ENCODE results near the gene SELENOO.

Gene SELENOO

DNA sequence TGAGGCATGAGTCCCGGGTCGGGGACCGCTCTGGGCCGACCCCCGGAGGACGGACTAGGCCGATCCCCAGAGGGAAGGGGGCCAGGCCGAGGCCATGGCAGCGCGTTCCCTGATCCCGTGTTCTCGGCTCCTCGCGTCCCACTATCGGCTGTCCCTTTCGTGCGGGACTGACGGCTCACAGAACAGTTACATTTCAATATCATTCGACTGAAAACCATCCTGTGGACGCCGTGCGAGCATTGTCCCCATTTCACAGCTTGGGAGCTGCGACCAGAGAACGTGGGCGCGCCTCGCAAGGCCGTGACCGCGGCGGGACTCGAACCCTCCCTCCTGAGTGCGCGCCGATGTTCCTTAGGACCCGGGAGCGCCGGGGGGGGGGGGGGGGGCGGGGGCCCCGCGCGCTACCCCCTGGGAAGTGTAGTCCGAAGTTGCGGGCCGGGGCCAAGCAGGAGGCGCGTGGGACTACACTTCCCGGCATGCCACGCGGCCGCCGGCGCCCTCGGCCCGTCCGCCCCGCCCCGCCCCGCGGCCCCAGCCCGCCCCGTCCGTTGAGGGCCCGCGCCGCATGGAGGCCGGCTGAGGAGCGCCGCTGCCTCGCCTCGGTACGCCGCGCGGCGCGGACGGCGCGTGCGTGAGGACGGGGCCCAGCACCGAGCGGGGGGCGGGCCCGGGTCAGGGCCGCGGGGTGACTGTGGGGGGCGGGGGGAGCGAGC lies 15.3 kb upstream of the SELENOO start, which contains the start of gene TRABD:
Gene TRABD, plus strand, starts transcription at position 539 of the 713 bp plus-strand sequence. CDS start 7,148 bp downstream, outside the sequence.
- DNase-seq: peak; percentile 85

DNA sequence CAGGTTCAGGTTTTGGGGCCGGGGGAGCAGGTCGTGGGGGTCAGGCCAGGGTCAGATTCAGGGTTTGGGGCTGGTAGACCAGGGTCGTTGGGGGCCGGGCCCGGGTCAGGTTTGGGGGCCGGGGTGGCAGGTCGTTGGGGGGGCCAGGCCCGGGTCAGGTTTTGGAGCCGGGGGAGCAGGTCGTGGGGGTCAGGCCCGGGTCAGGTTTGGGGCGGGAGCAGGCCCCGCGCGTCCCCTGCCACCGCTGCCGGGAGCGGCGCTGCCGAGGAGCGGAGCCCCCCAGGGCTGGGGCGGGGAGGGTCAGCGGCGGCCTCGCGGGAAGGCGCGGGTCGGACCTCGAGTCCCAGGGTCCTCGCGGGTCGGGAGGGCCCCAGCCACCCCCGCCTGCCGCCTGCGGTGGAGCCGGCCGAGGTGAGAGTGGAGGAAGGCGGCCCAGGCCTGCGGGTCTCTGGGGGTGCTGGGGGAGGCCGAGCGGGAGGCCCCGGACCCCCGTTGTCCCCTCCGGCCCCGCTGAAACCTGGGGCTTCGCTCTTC lies 14.6 kb upstream of the SELENOO start:
- no peak for DNase-seq

DNA sequence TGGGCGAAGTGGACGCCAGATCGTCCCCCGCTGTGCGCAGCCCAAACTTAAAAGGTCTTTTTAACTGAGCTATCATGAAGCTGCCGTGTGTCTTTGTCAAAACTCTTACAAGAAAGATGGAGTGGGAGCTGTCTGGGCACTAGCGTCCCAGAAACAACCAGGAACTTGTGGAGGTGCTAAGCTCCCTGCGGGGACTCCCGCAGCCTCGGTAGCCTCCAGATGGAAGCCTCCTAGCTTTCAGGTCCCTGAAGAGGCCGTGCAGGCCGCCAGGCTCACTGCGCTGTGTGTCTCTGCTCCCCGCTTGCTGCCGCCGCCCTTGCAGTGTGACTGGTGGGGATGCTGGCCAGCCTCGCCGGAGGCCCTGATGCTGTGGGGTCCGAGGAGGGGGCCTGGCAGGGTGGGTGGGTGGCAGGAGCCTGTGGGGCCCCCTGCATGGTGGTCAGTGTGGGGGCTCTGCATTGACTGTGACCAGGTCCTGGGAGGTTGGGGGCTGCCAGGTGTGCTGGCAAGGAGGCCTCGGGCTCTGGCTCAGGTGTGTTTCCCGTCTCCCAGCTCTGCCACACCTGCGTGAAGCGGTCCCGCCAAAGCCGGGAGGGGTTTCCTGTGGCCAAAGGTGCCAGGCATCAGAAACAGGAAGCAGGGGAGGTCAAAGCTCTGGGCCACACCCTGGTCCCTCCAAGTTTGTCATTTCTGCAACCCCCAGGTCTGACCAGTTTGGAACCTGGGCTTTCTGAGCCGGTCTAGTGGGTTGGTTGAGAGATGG lies 13.9 kb upstream of the SELENOO start:
- DNase-seq: no peak

DNA sequence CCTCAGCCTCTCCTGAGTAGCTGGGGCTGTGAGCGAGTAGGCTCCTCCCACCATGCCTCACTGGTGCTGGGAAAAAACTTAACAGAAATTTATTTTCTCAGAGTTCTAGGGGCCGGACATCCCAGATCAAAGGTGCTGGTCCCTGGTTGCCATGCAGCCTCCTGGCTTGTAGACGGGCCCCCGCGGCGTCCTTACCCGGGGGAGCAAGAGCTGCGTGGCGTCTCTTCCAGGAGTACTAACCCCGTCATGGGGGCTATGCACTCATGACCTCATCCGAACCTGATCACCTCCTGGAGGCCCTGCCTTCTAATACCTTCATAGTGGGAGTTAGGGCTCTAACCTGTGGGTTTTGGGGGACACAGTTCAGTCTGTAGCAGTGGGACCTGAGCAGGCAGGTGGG lies 12.5 kb upstream of the SELENOO start:
- DNase-seq: no peak

DNA sequence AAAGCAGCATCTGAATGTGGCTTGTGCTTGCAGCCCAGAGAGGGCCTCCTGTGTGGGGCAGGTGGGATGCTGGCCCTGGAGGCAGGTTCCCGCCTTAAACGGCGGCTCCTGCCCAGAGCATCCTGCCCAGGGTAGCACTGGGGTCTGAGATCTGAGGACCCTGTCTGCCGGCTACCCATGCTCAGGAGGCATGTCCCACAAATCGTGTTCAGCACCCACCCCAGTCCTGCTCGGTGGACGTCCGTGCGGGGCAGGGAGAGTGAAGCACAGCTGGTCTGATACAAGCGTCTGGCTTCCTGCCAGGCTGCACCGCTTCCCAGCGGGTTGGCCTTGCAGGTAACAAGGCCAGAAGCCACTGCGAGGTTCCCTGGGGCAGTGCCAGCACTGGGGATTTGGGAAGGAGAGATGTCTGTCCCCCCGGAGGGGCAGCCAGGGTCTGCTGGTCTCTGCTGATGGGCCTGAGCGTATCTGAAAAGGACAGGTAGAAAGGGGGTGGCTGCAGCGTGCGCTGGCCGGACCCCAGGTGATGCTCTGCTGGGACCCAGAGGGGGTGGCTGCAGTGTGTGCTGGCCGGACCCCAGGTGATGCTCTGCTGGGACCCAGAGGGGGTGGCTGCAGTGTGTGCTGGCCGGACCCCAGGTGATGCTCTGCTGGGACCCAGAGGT lies 11.5 kb upstream of the SELENOO start:
- DNase-seq: no peak

DNA sequence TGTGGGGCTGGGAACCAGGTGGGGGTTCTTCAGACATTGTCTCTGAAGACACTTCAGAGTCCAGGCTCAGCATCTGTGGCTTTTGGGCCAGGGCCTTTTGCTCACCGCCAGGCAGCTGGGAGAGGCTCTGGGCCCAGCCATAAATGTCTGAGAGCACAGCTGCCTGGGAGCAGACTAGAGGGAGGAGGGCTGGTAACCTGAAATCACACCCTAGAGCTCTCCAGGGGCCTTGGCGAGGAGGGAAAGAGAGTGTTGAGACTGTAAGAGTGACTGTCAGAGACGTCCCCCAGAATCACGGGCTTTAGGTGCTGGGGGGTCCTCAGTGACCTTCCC lies 11.0 kb upstream of the SELENOO start:
- no peak for DNase-seq

DNA sequence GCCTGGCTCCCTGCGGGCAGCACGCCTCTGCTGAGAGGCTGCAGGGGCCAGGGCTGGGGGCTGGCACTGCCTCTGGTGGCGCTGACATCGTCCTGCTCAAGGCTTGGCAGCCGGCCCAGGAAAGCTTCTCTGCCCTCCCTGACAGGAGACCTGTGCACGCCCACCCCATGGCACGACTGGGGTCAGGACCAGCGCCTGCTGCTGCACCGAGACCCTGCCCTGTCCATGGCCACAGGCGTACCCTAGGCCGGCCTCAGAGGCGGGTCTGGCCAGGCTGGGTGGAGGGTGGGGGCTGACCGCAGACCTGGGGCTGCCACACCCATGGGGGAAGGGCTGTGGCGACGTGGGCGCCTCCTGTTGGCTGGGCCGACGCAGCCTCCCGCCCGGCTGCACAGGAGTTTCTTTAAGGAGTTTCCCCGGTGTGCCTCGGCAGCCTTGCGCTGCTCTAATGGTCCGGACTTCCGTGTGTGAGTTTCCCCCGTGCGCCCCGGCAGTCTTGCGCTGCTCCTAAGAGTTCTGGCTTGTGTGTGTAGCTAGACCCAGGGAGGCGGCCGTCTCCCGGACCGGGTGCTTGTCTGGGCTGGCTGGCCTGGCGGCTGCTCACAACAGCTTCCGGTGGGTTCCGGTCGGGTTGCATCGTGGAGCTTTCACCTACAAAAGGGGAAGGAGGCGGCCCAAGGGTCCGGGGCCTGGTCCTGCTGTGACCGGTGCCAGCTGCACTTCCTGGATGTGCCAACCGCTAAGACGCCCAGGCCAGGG lies 10.4 kb upstream of the SELENOO start:
- DNase-seq: peak; percentile 82

DNA sequence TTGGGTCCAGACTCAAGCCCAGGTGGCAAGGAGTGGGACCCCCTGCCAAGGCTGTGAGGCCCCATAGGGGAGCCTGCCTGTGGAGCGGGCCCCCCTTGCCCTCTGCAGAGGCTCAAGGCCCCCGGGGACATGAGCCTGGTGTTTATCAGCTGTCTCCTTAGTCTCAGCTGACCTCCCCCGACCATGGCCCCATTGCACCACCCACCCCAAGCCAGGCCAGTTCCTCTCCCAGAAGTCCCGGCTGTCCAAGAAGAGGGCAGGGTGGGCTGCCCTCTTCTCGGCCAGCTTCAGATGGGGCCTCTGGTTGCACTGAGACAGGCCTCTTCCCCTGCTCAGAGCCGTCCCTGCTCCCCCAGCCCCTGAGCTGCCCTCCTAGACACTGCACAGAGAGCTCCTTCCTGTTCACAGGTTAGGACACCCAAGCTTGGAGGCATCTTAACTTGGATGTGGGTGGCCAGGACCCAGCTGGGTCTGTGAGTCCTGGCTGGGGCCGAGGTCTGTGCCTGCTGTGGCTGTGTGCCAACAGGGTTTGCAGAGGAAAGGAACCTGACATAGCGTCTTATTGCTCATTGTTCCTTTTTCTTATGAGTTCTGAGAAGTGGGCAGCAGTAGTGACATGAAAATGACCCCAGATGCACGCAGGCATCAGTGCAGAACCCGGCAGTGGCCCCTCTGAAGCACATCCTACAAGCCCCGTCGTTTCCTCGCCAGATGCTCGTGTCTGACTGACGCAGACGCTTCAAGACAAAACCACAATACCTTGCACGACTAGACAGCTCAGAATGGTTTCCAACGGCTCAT lies 9.7 kb upstream of the SELENOO start:
- DNase-seq: peak; percentile 88

DNA sequence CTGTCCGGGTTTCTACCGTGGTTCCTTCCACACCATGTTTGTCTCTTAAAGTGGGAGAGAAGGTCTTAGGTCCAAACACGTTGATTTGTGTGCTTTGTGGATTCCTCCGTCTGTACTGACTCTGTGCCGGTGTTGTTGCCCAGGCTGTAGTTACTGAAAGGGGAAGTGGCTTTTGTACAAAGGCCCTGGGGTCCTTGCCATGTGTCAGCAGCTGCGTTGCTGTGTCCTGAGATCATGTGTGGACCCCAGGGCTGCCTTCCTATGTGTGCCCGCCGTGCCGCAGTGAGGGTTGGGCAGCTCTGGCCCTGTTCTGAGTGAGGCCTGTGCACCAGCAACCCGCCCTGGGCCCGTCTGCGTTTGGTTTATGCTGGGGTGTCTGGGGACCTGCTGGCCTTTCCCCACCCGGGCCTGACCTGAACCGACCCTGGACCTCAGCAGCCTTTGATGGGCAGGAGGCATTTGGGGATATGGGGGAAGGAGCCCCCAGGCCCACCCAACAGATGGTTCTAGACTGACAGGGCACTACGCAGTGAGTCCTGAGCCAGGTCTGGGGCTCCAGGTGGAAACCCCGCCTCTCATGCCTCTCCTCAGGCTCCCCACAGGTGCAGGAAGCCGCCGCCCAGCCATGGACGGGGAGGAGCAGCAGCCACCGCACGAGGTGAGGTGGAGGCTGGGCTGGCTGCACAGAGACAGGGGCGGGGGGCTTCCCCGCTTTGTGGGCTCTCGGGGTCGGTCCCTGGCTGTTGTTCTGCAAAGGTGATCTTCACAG lies 8.2 kb upstream of the SELENOO start:
- peak; percentile 22 for DNase-seq

DNA sequence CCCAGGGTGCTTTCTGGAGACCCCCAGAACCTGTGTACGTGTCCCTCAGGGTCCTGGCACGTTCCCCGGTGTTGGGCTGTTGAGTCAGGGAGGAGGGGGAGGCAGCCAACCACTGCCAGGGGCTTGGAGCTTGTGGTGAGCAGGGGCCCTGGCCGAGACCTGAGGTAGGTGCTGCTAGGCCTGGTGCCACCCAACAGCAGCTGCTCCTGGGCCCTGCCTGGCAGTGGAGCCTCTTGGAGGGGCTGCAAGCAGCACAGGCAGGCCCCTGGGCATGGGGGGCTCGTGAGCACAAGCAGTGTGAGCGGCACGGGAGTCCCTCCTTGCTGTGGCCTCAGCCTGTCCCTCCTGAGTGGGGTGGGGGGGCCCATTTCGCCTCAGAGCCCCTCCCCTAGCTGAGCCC lies 7.2 kb upstream of the SELENOO start:
- no peak for DNase-seq

DNA sequence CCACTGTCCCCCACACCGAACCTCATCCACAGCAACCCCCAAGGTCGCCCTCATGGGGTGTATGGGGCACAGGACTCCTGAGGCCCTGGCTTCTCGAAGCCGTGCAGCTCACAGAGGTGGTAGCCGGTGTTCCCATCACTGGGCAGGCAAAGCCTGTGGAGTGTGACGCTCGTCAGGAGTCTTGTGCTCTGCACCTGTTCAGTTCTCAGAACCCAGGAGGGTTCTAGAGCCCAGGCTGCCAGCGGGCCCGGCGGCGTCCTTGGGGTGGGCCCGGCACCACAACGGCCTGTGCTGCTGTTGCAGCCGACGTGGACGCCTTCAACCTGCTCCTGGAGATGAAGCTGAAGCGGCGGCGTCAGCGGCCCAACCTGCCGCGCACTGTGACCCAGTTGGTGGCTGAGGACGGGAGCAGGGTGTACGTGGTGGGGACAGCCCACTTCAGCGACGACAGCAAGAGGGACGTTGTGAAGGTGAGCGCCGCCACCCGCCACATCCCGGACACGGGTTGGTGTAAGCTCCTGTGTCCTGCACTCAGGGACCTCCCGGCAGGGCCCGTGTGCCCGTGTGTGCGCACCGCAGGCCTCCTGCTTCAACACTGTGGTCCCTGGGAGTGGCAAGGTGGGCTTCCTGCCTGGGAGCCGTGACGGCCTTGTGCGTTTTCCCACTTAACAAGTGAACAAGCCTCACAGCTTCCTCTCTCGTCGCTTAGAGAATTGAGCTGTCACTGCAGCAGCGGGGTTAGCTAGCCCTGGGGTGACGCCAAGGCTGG lies 6.6 kb upstream of the SELENOO start:
- DNase-seq: no peak

DNA sequence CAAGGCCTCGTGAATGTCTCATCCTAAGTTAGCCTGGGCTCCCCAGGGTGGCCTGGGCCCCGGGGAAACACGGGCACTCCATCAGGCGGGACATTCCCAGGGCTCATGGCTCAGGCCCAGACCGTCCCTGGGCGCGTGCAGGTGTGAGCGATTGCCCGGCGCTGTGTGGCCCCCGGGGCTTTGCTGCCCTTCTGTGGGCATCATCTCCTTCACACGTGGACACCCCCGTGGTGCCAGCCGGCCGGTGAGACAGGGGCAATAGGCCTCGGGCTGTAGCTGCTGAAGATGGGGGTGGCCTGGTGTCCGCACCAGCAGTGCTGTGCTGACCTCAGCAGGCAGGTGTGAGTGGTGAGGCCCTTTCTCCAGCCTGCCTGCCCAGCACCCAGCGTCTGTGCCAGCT lies 4.6 kb upstream of the SELENOO start:
- DNase-seq: no peak

DNA sequence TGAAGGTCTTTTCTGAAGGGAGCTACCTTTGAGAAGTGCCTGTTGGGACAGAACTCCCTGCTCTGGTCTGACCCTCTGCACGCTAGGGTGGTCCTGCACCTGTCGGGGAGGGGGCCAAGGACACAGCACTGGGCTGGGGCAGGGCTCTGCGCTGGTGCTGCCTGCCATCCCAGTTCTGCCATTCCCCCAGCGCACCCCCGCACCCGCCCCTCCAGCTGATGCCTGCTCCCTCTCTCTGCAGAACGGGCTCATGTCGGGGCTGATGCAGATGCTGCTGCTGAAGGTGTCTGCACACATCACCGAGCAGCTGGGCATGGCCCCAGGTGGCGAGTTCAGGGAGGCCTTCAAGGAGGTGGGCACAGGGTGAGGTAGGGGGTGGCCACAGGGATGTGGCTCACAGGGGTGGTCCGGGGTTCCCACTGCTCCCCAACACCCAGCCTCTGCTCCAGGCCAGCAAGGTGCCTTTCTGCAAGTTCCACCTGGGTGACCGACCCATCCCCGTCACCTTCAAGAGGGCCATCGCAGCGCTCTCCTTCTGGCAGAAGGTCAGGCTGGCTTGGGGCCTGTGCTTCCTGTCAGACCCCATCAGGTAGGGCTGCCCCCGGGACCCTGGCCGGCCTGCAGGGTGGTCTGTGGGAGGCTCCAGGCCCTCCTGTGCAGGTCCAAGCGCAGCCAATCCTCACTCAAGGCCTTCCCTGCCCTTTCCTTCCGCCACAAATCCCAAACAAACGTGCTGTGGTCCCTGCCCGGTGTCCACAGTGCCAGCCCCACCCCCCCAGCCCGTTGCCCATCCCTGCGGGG lies 3.6 kb upstream of the SELENOO start:
- no peak for DNase-seq

DNA sequence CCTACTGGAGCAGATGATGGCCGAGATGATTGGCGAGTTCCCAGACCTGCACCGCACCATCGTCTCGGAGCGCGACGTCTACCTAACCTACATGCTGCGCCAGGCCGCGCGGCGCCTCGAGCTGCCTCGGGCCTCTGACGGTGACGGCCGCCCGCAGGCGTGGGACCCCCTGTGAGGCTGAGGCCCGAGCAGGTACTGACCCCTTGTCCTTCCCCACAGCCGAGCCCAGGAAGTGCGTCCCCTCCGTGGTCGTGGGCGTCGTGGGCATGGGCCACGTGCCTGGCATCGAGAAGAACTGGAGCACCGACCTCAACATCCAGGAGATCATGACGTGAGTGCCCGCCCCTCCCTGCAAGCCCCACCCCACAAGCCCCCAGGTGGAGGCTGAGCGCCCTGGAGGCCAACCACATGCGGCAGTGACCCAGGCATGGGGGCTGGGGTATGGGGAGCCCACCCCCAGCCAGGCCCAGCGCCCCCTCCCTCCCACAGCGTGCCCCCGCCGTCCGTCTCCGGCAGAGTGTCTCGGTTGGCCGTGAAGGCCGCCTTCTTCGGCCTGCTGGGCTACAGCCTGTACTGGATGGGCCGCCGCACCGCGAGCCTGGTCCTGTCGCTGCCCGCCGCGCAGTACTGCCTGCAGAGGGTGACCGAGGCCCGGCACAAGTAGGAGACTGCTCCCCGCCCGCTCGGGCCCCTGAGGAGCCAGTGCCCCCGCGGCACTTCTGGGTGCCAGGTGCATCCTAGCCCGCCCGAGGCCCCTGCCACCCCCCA lies 2.8 kb upstream of the SELENOO start:
- no peak for DNase-seq

DNA sequence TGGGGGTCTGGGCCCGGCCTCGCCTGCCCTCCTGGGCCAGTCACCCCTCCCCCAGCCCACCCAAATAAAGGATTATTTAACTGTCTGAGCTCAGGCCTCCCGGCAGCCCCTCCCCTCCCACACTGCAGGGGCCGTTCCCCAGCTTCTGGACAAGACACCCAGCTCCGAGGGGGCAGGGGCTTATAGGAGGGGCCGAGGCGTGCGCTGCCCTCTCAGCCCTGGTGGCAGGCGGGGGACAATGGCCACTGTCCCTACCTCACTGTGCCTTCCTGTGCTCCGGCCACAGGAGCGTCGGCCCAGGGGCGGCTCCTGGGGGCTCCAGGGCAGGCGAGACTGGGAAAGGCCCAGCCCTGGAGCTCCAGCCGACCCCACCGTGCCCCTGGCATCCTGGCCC lies 2.2 kb upstream of the SELENOO start:
- DNase-seq: no peak

DNA sequence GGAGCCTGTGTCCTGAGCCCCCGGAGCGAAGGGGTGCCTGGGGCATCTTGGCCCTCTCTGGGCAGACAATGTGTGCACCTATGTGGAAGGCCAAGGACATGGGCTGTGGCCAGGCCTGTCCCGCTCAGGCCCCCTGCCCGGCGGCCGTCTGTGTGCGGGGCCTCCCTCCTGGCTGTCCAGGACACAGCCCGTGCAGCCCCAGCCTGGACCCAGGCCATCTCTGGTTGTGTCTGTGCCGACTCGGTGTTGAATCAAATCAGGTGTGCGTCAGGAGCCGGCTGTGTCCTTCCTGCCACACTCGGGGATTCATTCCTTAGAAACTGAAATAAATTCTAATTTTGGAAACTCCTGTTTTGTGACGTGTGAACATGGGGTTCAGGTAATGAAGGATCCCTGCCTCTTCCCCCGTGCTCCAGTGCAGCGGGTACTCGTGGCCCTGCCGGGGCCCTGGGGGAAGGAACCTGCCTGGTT lies 1.5 kb upstream of the SELENOO start:
- DNase-seq: no peak

DNA sequence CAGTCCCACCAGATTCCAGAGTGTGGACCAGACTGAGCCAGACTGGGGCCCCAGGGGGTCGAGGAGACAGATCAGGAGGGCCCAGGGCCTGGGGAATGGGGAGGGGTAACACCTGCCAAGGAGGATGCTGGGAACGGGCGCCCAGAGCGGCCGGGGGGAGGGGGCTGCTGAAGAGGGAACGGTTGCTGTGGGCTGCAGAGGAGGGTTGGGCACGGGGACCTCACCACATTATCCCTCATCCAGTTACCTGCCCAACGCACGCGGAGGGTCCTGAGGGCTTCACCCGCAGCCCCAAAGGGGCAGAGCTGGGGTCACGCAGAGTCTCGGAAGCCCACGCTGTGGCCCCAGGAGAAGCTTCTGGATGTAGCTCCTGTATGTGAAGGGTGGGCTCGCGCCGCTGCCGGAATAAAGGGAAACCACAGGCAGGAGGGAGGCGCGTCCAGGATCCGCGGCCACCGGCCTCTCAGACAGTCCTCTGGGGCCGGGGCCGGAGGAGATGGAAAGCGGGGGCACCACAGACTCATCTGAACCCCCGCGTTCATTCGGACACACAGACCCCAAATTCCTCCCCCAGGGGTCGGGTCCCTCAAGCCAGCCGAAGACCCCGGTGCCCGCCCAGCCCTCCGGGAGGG lies 866 bp upstream of the SELENOO start:
- DNase-seq: no peak
